Adrenal gland (tissue), 5 donors: ENCODE measurements around the gene LIAS.

Experiments
- POLR2A ChIP-seq, 2 donors: fragments of 450-650 bp; IDR thresholded peaks; one replicate each; pipeline ENCODE4 v1.6.1; 2017; ENCODE audit warnings: antibody characterized with exemption in 2 of 2, mild to moderate bottlenecking in 2 of 2, moderate library complexity in 1 of 2
- TF ChIP-seq, protein P1 (sequence below), 6 experiments: fragments of 450-650 bp in 4 of 6; fragments of 200-600 bp in 2 of 6; sonication (generic) in 1 of 6; IDR thresholded peaks; 1 replicate in 5 of 6; 2 replicates in 1 of 6; pipeline versions ENCODE4 v1.5.1 to v1.8.0; 2016 to 2021; ENCODE audit warnings: antibody characterized with exemption in 6 of 6, mild to moderate bottlenecking in 2 of 6, moderate library complexity in 1 of 6
- donor health status: DM: no; HTN: no; CAD: no.

DNA sequence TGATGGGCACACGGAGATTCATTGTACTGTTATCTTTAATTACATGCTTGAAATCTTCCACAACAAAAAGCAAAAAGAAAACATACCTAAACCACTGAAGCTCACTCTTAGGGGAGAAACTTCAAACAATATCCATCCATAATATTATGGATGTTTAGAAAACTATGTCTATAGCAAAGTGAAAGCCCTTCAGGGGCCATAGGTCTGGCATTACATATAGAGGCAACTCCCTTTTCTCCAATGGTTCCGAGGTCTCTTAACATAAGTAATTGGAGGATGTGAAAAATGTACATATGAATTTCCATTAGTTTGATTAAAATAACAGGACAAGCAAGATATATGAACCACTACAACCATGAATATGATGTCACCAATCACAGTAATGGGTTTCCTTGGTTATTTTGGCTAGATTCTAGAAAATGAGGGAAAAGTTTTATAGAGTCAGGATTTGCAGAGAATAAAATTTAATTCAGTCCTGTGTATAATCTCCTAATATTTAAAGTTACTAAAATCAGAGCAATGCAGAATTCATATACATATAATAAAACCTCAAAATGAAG is 57.6 kb downstream of the LIAS start:
- TF ChIP-seq, protein P1, sequence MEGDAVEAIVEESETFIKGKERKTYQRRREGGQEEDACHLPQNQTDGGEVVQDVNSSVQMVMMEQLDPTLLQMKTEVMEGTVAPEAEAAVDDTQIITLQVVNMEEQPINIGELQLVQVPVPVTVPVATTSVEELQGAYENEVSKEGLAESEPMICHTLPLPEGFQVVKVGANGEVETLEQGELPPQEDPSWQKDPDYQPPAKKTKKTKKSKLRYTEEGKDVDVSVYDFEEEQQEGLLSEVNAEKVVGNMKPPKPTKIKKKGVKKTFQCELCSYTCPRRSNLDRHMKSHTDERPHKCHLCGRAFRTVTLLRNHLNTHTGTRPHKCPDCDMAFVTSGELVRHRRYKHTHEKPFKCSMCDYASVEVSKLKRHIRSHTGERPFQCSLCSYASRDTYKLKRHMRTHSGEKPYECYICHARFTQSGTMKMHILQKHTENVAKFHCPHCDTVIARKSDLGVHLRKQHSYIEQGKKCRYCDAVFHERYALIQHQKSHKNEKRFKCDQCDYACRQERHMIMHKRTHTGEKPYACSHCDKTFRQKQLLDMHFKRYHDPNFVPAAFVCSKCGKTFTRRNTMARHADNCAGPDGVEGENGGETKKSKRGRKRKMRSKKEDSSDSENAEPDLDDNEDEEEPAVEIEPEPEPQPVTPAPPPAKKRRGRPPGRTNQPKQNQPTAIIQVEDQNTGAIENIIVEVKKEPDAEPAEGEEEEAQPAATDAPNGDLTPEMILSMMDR (IDR thresholded peaks at IDR 0.05) = no peak
- no peak for TF ChIP-seq POLR2A (IDR thresholded peaks at IDR 0.05)
